HG02970 (cell line): ENCODE measurements around the gene EXOC3.

Experiments used
- ATAC-seq: cut with Tn5 transposase; IDR thresholded peaks from one replicate; pipeline ENCODE4 v1.9.1; 2021; ENCODE audit warnings: mild to moderate bottlenecking, moderate library complexity, moderate number of reproducible peaks; ENCODE audit not compliant: unreplicated experiment, low FRiP score

EXOC3 gene

DNA sequence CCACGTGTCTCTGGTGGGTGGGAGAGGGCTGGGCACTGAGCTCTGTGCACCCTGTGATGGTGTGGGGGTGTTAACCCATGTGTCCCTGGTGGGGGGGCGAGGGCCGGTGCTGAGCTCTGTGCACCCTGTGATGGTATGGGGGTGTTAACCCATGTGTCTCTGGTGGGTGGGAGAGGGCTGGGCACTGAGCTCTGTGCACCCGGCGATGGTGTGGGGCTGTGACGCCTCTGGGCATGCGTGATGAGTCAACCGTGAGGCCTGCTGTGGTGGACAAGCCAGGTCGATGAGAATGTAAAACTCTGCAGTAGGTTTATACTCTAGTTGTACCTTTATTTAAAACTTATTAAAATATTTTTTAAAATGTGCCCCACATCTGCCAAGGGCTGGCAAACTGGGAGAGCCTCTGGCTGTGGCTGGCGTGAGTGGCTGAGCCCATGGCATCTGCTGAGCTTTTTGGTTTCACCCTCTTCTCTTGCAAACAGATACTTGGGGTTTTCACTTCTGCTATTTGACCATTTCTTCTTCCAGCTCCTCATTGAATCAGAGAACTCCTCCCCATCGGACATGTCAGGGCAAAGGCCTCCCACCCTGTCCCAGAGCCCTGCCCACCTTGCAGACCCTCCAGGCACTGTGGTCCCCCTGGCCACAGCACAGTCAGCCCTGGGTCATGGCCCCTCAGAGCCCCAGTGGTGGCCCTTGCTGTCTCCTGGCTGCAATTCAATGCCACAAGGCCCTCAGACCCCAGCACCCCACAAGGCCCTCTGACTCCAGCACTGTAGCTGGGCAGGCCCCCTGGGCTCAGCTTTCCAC lies 18.5 kb upstream of the EXOC3 start:
- peak; percentile 54 for ATAC-seq

GRCh38 chr5:425714-426113 lies 17.3 kb upstream of the EXOC3 start:
- ATAC-seq, result no peak

DNA sequence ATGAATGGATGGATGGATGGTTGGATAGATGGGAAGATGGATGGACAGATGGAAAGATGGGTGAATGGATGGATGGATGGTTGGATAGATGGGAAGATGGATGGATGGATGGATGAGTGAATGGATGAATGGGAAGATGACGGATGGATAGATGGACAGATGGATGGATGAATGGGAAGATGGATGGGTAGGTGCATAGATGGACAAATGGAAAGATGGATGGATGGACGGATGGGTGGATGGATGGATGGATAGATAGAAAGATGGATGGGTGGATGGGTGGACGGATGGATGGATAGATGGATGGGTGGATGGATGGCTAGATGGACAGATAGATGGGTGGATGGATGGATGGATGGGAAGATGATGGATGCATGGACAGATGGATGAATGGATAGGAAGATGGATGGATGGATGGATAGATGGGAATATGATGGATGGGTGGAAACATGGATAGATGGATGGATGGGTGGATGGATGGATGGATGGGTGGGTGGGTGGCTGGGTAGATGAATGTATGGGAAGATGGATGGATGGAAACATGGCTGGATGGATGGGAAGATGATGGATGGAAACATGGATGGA lies 16.5 kb upstream of the EXOC3 start:
- no peak for ATAC-seq

DNA sequence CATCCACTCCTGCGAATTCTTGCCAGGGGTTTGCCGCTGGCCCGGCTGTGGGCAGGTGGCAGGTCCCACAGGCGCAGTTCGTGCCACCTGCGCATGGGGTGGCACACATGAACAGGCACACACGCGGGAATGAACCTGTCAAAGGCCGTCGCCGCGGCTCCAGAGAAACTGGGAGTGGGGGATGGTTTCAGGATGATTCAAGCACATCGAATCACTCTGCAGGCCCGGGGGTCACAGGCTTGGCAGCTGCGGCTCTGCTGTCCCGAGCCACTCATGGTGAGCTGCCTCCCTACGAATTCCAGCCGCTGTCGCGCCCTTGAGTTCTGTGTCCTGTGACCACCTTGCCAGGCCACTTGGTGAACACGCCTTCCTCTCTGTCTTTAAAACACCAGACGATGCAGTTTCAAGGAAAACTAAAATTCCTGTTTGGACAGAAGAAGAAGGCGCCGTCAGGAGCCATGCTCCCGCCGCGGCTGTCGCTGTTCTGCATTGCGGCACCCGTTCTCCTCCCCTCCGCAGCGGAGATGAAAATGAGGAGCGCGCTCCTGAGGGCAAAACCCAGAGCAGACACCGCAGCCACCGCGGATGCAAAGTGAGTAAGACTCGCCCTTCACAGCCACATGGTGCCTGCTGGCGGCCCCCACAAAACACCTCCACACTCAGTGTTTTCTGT lies 15.4 kb upstream of the EXOC3 start:
- no peak for ATAC-seq

DNA sequence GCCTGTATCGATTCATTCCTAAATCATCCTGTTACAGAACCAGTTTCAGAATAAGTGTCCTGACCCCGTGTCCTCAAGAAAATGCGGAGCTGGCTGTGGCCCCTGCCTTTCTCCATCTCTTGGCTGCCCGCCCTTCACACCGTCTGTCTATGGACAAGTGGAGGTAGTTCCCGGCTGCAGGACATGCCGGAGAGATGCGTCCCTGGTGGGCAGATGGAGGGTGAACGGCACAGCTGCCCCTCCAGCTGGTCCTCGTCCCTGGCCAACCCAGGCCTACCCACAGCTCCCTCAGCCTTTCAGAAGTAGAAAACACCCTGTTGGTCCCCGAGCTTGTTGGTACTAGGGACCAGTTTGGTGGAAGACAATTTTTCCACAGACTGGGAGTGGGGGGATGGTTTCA lies 14.8 kb upstream of the EXOC3 start:
- ATAC-seq, result no peak

DNA sequence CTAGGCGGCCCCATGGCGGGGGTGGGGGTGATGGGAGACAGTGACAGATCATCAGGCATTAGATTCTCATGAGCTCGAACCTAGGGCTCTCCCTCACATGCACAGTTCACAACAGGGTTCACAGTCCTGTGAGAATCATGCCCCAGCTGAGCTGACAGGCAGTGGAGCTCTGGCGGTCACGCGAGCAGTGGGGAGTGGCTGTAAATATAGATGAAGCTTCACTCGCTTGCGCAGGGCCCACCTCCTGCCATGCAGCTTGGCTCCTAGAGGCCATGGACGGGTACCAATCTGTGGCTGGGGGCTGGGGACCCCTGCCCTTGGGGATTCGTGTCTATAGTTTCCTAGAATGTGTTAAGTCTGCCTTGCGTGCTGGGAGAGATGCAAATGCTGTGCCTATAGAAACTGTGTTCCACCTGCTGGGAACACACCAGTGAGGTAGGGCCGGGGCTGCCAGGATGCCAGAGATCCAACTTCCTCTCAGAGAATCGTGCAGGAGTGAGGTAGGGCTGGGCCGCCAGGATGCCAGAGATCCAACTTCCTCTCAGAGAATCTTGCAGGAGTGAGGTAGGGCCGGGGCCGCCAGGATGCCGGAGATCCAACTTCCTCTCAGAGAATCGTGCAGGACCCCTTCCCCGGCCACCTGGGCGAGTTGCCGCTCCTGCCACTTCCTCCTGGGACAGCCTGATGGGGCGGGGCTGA lies 14.1 kb upstream of the EXOC3 start:
- ATAC-seq, result no peak

DNA sequence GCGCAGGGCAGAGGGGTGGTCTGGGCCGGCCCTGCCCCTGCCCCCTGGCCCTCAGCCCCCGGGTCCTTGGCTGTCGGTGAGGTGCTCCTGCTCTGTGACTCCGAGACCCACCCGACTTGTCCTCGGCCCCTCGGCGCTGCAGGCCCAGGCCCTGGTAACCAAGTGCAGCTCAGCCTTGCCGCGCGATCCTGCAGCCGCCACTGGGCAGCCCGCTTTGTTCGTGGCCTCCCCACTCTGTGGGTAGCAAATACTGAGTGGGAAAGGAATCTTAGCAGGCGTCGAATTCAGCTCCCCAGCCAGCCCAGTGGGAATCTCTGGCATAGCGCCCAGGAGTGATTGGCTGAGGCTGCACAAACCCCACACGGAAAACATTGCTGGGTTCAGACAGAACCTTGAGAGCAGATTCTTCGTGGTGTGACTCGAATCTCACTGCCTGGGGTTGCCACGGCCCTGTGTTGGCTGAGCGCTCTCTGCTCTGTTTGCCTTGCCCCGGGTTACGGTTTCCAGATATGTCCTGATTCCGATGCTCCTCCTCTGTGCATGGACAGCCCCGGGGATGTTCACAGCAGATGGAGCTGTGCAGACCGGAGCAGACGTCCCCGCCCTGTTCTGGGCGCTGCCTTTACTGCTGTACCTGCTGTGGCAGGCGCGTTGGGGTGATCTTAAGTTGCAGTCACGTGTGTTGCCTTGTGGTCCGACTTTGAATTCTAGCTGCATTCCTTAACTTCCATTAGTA lies 13.4 kb upstream of the EXOC3 start:
- ATAC-seq, result no peak

DNA sequence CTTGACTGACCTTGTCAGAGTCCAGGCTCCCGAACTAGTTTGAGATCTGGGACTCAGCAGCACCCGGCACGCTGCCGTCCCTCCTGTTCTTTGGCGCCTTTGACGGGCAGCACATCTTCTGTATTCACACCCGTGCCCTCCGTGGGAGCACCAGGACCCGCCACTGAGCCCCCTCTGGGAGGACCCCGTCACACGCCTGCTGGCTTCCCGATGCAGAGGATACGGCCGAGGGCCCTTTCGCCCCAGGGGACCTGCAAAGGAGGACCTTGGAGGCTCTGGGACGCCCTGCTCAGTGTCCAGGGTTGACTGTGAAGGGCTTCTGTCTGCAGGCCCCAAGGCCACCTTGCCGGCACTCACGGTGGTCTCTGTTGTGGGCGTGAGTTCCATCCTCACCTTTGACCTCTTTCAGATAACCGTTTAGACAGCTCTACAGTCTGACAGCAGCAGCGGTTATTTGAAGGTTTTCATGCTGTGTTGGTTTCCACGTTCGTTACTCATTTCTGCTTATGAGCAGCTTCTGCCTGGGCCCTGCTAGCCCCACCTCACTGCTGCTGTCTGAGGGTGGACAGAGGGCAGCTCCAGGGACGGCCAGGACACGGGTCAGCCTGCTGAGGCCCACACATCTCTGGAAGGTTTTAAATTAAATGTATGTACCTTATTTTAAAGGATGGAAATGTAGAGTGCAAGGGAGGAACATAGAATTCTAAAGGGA lies 12.6 kb upstream of the EXOC3 start:
- ATAC-seq, result no peak

DNA sequence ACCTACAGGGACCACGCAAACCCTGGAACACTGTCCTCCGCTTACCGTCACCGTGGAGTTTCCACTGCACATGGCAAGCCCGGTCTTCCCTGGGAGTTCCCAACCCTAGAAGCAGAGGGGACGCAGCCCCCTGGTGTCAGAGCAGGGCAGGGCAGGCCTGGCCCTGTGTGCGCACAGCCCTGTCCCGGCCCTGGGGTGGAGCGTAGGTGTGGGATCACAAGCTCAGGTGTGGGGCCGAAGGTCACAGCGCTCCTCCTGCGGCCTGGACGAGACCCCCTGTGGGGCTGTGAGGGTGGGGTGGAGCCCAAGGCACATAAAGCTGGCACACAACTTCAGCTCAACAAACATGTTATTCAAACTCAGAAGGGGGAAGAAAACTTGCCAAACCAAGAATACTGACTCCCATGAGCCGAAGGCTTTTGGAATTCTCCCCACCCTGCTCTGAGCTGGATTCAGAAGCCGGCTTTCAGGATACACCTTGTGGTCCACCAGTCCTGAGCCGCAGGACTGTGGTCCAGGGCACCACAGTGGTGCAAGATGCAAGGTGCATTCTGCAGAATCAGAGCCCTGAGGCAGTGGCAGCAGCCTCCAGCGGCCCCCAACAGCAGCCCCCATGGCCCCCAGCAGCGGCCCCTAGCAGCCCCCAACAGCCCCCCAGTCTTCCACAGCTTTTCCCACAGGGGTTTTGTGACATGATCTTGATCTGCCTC lies 11.8 kb upstream of the EXOC3 start:
- no peak for ATAC-seq

DNA sequence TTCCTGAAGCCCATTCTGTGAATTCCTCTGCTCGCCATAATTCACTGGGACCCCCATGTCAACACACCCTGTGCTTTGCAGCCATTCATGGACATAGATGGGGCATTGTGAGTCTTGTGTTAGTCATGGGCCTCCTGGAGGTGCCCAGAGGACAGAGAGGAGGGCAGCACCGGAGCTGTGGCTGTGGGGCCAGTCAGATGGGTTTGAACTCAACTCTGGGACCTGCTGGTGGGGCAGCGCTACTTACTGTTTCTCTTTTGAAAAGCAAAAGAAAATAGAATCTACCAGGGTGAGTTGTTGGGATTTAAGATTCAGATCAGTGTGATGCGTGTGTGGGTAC lies 11.3 kb upstream of the EXOC3 start:
- ATAC-seq, result no peak

GRCh38 chr5:432201-432927 lies 10.6 kb upstream of the EXOC3 start:
- ATAC-seq, result no peak

DNA sequence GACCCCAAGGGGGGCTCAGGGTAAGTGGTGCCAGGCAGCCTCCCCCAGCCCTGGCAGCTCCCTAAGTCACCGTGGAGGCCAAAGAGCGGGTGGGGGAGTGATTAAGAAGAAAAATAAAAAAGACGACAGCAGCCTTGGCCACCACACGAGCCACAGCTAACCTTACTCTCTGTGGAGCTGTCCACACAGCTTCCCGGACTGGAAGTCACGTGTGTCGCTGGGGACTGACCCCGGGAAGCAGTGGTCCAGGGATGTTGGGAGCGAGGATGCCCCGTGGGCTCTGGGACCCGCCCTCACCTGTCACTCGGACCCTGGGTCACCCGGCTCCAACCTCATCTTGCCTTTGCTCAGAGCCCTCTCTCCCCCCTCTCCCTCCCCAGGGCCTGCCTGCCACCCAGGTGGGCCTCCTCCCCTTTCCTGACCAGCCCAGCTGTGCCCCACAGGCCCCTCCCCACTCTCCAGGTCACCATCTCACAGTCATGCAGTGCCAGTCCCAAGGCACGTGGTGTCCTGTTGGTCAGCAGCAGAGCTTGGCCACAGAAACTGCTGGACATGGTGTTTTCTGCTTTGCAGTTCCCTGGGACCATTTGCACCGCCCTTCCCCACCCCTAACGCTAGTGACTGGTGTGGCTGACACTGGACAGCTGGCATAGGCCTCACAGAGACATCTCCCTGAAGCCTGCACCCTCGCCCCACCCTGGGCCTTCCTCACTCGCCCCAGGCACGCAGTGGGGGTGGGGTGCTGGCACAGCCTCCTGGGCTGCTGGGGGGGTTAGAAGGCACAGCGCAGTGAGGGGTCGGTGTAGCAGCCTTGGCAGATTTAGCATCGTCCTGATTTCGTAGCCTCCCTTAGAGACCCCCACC lies 9.8 kb upstream of the EXOC3 start:
- no peak for ATAC-seq

DNA sequence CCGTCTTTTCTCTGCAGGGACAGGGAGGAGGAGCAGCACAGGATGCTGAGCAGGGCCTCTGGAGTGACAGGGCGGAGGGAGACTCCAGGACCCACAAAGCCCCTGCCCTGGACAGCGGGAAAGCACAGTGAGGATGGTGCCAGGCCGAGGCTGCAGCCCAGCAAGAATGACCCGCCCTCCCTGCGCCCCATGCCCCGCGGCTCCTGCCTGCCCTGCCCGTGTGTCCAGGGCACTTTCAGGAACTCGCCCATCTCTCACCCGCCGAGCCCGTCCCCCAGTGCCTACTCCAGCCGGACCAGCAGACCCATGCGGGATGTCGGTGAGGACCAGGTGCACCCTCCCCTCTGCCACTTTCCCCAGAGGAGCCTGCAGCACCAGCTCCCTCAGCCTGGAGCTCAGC lies 9.1 kb upstream of the EXOC3 start:
- ATAC-seq, result no peak

DNA sequence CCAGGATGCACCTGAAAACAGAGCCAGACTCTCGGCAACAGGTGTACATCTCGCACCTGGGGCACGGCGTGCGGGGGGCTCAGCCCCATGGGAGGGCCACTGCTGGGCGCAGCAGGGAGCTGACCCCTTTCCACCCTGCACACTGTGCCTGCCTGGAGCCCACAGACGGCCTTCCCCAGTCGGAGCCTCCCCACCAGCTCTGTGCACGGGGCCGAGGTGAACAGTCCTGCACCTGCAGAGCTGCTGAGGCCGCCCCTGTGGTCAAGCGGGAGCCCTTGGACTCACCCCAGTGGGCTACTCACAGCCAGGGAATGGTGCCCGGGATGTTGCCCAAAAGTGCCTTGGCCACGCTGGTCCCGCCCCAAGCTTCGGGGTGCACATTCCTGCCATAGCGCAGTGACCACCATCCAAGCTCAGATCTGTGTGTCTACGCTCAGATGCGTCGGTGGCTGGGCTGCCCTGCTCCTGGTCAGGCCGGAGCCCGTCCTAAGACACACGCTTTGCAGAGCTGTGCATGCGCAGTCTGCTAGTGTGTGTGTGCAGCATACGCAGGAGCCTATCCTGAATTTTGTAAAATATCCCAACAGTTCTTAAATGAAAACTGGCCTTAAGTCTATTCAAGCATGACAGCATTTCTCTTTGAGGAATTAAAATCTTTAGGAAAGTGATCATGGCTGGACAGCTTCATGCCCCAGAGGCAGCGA lies 8.4 kb upstream of the EXOC3 start:
- no peak for ATAC-seq

DNA sequence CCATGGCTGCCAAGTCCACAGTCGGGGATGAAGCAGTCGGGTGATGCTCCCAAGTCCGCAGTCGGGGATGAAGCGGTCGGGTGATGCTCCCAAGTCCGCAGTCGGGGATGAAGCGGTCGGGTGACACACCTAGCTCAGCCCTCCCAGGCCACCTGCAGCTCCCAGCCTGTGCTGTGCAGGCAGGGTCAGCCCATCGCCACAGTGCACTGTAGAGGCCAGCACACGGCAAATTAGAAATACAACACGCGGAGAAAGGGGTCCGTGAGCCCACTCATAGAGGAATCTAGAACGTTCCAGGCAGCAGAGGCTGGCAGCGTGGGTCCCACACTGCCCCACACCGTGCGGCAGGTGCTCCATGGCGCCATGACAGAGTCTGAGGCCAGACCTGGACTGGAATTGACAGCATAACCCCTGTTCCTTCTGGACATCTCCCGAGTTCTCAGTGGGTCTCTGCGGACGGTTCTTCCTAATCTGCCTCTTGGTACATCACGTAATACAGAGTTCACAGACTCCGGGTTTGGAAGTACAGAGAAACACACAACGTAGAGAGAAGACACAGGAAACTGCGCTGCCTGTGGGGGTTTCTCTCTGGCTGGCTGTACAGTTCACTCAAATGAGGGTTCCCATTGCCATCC lies 7.7 kb upstream of the EXOC3 start:
- ATAC-seq, result no peak

DNA sequence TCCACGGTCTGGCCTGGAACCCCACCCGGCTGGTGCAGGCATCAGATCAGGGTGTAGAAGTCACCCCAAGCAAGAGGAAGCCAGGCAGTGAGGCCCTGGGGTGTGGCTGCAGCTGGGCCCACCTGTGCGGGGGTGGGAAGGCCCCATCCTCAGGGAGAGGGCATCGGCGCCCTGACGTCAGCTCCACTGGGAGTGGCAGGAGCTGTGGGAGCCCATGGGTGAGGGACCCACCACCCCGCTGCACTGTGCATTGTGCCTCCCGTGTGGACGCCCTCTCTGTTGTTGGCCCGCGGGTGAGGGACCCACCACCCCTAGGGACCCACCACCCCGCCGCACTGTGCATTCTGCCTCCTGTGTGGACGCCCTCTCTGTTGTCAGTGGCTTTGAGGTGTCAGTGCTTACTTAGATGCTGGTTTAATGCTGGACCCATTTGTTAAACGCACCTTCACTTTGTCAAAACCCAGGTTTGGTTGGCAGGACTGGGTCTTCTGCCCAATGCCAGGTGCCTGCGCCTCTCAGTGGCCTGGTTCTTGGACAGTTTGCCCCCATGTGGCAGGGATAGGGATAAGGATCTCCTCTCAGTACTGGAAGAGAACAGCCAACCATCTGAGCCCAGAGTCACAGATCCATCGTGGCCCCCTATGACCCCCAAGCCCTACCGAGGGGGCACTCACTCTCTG lies 6.9 kb upstream of the EXOC3 start:
- no peak for ATAC-seq
